SK-N-SH treated with all-trans-retinoic acid at 6 μM for 48 hours (cell line): ENCODE results near the gene XIRP2.

Source experiments
- ARNTL ChIP-seq: fragments of 450-650 bp; formaldehyde crosslinking; IDR thresholded peaks from 2 replicates; pipeline ENCODE4 v1.5.0; 2020; ENCODE audit warnings: low read depth, mild to moderate bottlenecking, moderate library complexity, borderline replicate concordance
- ESRRG ChIP-seq: fragments of 250-450 bp; sonication (Bioruptor Pico); IDR thresholded peaks from 2 replicates; pipeline ENCODE4 v1.6.1; 2021; ENCODE audit warnings: mild to moderate bottlenecking
- PPARA ChIP-seq: fragments of 250-450 bp; sonication (Bioruptor Pico); IDR thresholded peaks from 2 replicates; pipeline ENCODE4 v1.5.0; 2020; ENCODE audit warnings: mild to moderate bottlenecking, borderline replicate concordance
- ZC3H10 ChIP-seq: fragments of 250-450 bp; sonication (Bioruptor Pico); IDR thresholded peaks from 2 replicates; pipeline ENCODE4 v1.5.1; 2021; ENCODE audit warnings: mild to moderate bottlenecking, moderate library complexity
- TF ChIP-seq, protein P1 (sequence below): fragments of 250-450 bp; sonication (Bioruptor Pico); IDR thresholded peaks from 2 replicates; pipeline ENCODE4 v1.8.0; 2020; ENCODE audit warnings: mild to moderate bottlenecking, moderate library complexity, borderline replicate concordance
- TF ChIP-seq, protein P2 (sequence below): fragments of 250-450 bp; sonication (Bioruptor Pico); IDR thresholded peaks from 2 replicates; pipeline ENCODE4 v1.5.1; 2020; ENCODE audit warnings: low read depth, mild to moderate bottlenecking, moderate library complexity
- TF ChIP-seq, protein P3 (sequence below): fragments of 250-450 bp; sonication (Bioruptor Pico); IDR thresholded peaks from 2 replicates; pipeline ENCODE4 v1.8.0; 2021; ENCODE audit warnings: low read depth, mild to moderate bottlenecking, moderate library complexity, borderline replicate concordance

DNA sequence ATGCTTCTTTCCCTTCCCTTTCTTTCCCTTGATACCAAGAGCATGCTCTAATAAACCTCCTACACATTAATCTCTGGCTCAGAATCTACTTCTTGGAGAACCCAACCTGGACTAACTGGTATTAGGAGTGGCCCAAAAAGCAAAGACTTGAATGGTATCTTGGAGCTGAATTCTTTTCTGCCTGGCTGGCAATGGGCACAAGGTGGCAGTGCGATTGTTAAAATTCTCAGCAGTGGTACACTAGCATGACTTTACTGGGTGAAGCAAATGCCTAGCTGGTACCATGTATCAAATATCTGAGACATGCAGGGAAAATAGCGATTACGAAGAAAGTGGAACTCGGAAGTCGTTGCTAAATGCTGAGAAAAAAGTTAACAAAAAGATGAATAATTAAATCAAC lies 376.1 kb downstream of the XIRP2 start:
- TF ChIP-seq, protein P1, sequence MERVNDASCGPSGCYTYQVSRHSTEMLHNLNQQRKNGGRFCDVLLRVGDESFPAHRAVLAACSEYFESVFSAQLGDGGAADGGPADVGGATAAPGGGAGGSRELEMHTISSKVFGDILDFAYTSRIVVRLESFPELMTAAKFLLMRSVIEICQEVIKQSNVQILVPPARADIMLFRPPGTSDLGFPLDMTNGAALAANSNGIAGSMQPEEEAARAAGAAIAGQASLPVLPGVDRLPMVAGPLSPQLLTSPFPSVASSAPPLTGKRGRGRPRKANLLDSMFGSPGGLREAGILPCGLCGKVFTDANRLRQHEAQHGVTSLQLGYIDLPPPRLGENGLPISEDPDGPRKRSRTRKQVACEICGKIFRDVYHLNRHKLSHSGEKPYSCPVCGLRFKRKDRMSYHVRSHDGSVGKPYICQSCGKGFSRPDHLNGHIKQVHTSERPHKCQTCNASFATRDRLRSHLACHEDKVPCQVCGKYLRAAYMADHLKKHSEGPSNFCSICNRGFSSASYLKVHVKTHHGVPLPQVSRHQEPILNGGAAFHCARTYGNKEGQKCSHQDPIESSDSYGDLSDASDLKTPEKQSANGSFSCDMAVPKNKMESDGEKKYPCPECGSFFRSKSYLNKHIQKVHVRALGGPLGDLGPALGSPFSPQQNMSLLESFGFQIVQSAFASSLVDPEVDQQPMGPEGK (CRISPR knock-in tag): no peak
- TF ChIP-seq, protein P2, sequence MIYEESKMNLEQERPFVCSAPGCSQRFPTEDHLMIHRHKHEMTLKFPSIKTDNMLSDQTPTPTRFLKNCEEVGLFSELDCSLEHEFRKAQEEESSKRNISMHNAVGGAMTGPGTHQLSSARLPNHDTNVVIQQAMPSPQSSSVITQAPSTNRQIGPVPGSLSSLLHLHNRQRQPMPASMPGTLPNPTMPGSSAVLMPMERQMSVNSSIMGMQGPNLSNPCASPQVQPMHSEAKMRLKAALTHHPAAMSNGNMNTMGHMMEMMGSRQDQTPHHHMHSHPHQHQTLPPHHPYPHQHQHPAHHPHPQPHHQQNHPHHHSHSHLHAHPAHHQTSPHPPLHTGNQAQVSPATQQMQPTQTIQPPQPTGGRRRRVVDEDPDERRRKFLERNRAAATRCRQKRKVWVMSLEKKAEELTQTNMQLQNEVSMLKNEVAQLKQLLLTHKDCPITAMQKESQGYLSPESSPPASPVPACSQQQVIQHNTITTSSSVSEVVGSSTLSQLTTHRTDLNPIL: no peak
- TF ChIP-seq PPARA: no peak
- no peak for TF ChIP-seq ARNTL (CRISPR knock-in tag)
- TF ChIP-seq, protein P3, sequence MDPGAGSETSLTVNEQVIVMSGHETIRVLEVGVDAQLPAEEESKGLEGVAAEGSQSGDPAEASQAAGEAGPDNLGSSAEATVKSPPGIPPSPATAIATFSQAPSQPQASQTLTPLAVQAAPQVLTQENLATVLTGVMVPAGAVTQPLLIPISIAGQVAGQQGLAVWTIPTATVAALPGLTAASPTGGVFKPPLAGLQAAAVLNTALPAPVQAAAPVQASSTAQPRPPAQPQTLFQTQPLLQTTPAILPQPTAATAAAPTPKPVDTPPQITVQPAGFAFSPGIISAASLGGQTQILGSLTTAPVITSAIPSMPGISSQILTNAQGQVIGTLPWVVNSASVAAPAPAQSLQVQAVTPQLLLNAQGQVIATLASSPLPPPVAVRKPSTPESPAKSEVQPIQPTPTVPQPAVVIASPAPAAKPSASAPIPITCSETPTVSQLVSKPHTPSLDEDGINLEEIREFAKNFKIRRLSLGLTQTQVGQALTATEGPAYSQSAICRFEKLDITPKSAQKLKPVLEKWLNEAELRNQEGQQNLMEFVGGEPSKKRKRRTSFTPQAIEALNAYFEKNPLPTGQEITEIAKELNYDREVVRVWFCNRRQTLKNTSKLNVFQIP (CRISPR knock-in tag): no peak
- TF ChIP-seq ESRRG (CRISPR knock-in tag): no peak
- TF ChIP-seq ZC3H10: no peak
